ENCODE data around the gene DISC1.

- no peak for TF ChIP-seq CTCF (IDR thresholded peaks at IDR 0.05)
- TF ChIP-seq POLR2A (IDR thresholded peaks at IDR 0.05) = no peak
Observed at GRCh38 chr1:231729544-231729943, 103.0 kb downstream of the DISC1 start.
